K562 (cell line): ENCODE data around the gene SKOR1. TPM values are rescaled to one million over a fixed set of nuclear protein-coding genes. Genes with fewer than 3 reads are reported as not detected.

Experiments used
- ATAC-seq: fragments of 200-7000 bp; cut with Tn5 transposase; 3 replicates; pipeline ENCODE4 v1.9.1; 2020; ENCODE audit warnings: moderate library complexity
- BruUV-seq: library from RNA; stranded (reverse); fragments of 400-500 nt; replicated peaks from 2 replicates; lab custom pipeline; 2021; lab: Mats Ljungman, UMichigan
- CTCF ChIA-PET: fragments of 300-600 bp; formaldehyde crosslinking; extraction: SDS; loops from one replicate; lab custom pipeline; 2021; ENCODE audit warnings: low intra/inter-chr PET ratio; lab: Yijun Ruan, JAX
- POLR2A ChIA-PET: fragments of 300-600, 350-650 bp; sonication (Branson Sonifier 250); formaldehyde crosslinking; extraction: SDS; loops from one replicate; lab custom pipeline; 2021; ENCODE audit warnings: antibody characterized with exemption, inconsistent platforms; lab: Yijun Ruan, JAX
- DNase-seq, 4 experiments: peaks; one replicate each; pipeline versions ENCODE4 v3.0.0 to v3.0.0-alpha.2; 2011 to 2018; ENCODE audit warnings: low spot score in 3 of 4, mixed read lengths in 3 of 4; ENCODE audit errors: extremely low read depth in 1 of 4
- FAIRE-seq: peaks from 2 replicates; lab custom pipeline; 2011; peaks lifted over from hg19 to GRCh38; lab: Jason Lieb, UNC
- H2AFZ ChIP-seq: 2 replicates; pipeline ENCODE4 v1.6.0; 2011; ENCODE audit warnings: low read depth, low read length, control low read depth, inconsistent platforms
- H3K27ac ChIP-seq: fragments of 200-600 bp; 3 replicates; pipeline ENCODE4 v1.8.0; 2011; ENCODE audit warnings: low read depth, mild to moderate bottlenecking, control low read depth, inconsistent platforms, low read length, moderate library complexity, mixed read lengths; ENCODE audit errors: extremely low read depth
- H3K27me3 ChIP-seq, 2 experiments: fragments of 300-600 bp in 1 of 2; 2 replicates in 1 of 2; 3 replicates in 1 of 2; pipeline versions ENCODE4 v1.6.0 to v1.8.0; 2011; ENCODE audit warnings: inconsistent platforms in 2 of 2, low read length in 2 of 2, mild to moderate bottlenecking in 1 of 2, mixed read lengths in 1 of 2, moderate library complexity in 1 of 2; ENCODE audit not compliant: control insufficient read depth in 2 of 2, insufficient read depth in 2 of 2
- H3K36me3 ChIP-seq: fragments of 300-600 bp; 3 replicates; pipeline ENCODE4 v1.8.0; 2011; ENCODE audit warnings: mild to moderate bottlenecking, low read length, inconsistent platforms; ENCODE audit not compliant: control insufficient read depth, insufficient read depth
- H3K4me1 ChIP-seq, 2 experiments: fragments of 200-600 bp in 1 of 2; replicated peaks in 1 of 2; 2 replicates in 1 of 2; 3 replicates in 1 of 2; pipeline versions ENCODE4 v1.5.1 to v1.8.0; 2011; ENCODE audit warnings: inconsistent platforms in 2 of 2, low read length in 2 of 2, mild to moderate bottlenecking in 1 of 2, mixed read lengths in 1 of 2, moderate library complexity in 1 of 2; ENCODE audit not compliant: control insufficient read depth in 2 of 2, insufficient read depth in 2 of 2
- H3K4me2 ChIP-seq: 2 replicates; pipeline ENCODE4 v1.6.1; 2011; ENCODE audit warnings: low read length, control low read depth, inconsistent platforms, mixed read lengths; ENCODE audit not compliant: insufficient read depth
- H3K4me3 ChIP-seq: fragments of 200-600 bp; sonication (generic), shearing (Covaris generic); 2 replicates; pipeline ENCODE4 v1.5.1; 2016; ENCODE audit warnings: control low read depth, inconsistent platforms
- H3K79me2 ChIP-seq: fragments of 200-600 bp; 3 replicates; pipeline ENCODE4 v1.8.0; 2011; ENCODE audit warnings: low read length, inconsistent platforms; ENCODE audit not compliant: control insufficient read depth, insufficient read depth
- H3K9ac ChIP-seq, 2 experiments: 2 replicates each; pipeline versions ENCODE4 v1.6.0 to v1.6.1; 2011; ENCODE audit warnings: low read depth in 2 of 2, low read length in 2 of 2, control low read depth in 1 of 2, inconsistent platforms in 1 of 2, mild to moderate bottlenecking in 1 of 2, mixed read lengths in 1 of 2; ENCODE audit not compliant: insufficient read depth in 1 of 2
- H3K9me1 ChIP-seq: one replicate; pipeline ENCODE4 v1.6.0; 2011; ENCODE audit warnings: inconsistent platforms, mild to moderate bottlenecking, low read length, moderate library complexity; ENCODE audit not compliant: control insufficient read depth, insufficient read depth
- H3K9me3 ChIP-seq: replicated peaks from 2 replicates; pipeline ENCODE4 v1.5.1; 2011; ENCODE audit warnings: low read depth, low read length, inconsistent platforms; ENCODE audit not compliant: control insufficient read depth, insufficient read depth
- H4K20me1 ChIP-seq: replicated peaks from 2 replicates; pipeline ENCODE4 v1.6.1; 2011; ENCODE audit warnings: low read length, inconsistent platforms, mixed read lengths; ENCODE audit not compliant: control insufficient read depth, insufficient read depth
- COPS2 ChIP-seq: fragments of 450-650 bp; conservative IDR thresholded peaks from 2 replicates; pipeline ENCODE4 v1.6.1; 2016; ENCODE audit warnings: mild to moderate bottlenecking, moderate library complexity
- MEF2D ChIP-seq: conservative IDR thresholded peaks from 2 replicates; pipeline ENCODE4 v1.6.1; 2016; ENCODE audit warnings: low read depth, missing genetic modification characterization, missing compliant biosample characterization
- RAD51 ChIP-seq: fragments of 450-650 bp; IDR thresholded peaks from 2 replicates; pipeline ENCODE4 v1.7.1; 2016; ENCODE audit warnings: low read depth, mild to moderate bottlenecking, borderline replicate concordance
- SP2 ChIP-seq: IDR thresholded peaks from 2 replicates; pipeline ENCODE4 v1.6.1; 2011; ENCODE audit warnings: mild to moderate bottlenecking, low read depth, low read length, moderate library complexity; ENCODE audit not compliant: poor library complexity, severe bottlenecking; ENCODE audit errors: extremely low read depth
- TCF3 ChIP-seq: sonication (generic); formaldehyde crosslinking; IDR thresholded peaks from 2 replicates; pipeline ENCODE4 v1.4.0; 2020; ENCODE audit warnings: mild to moderate bottlenecking, missing genetic modification reagents
- THRB ChIP-seq: fragments of 450-650 bp; formaldehyde crosslinking; conservative IDR thresholded peaks from 2 replicates; pipeline ENCODE4 v1.4.0; 2022; ENCODE audit warnings: mild to moderate bottlenecking, missing genetic modification characterization
- ZNF165 ChIP-seq: fragments of 250-450 bp; sonication (Bioruptor Pico); IDR thresholded peaks from 2 replicates; pipeline ENCODE4 v1.4.0; 2020; ENCODE audit warnings: borderline replicate concordance
- ZNF408 ChIP-seq: fragments of 250-450 bp; sonication (Bioruptor Pico); IDR thresholded peaks from 2 replicates; pipeline ENCODE4 v1.4.0; 2020; ENCODE audit warnings: low read depth, mild to moderate bottlenecking, moderate library complexity
- ZNF444 ChIP-seq: fragments of 250-450 bp; sonication (Bioruptor Pico); IDR thresholded peaks from 2 replicates; pipeline ENCODE4 v1.4.0; 2020; ENCODE audit warnings: mild to moderate bottlenecking, moderate library complexity
- WGBS: fragments of 100-300 bp; shearing (Covaris generic); methylation state at CpG from one replicate; pipeline ENCODE4 v1.1.6; 2016; ENCODE audit warnings: low coverage, mixed read lengths; ENCODE audit not compliant: insufficient coverage; ENCODE audit errors: missing lambda C conversion rate; 5-methylcytosine and 5-hydroxymethylcytosine counted together
- in situ Hi-C: fragments of 300-500 bp; cut with MboI; formaldehyde crosslinking; loops from 4 replicates; pipeline ENCODE4 v1.15.0; 2018; ENCODE audit warnings: inconsistent platforms, mixed read lengths
- intact Hi-C: fragments of 100-400 bp; cut with micrococcal nuclease; formaldehyde crosslinking; loops from 2 replicates; pipeline ENCODE4 v1.14.2; 2022
- polyA plus RNA-seq, 8 experiments: library from polyadenylated mRNA; depleted of rRNA in 4 of 8; stranded (reverse) in 5 of 8; unstranded in 3 of 8; fragments of >200 nt; fragmentation: Nextera tagmentation in 2 of 8; fragmentation: Illumina TruSeq in 1 of 8; extraction: Ambion mirVana in 2 of 8; extraction: Trizol in 1 of 8; gene quantifications; 2 replicates each; pipeline versions ENCODE4 v1.2.1 to v1.2.3, GENCODE V29; 2011 to 2014; ENCODE audit warnings: inconsistent platforms in 1 of 8, missing spikeins in 1 of 8
- total RNA-seq, 7 experiments: library from RNA; depleted of rRNA in 6 of 7; stranded (reverse); fragments of >200 nt in 6 of 7; fragmentation: Illumina TruSeq in 2 of 7; extraction: Trizol in 2 of 7; gene quantifications; 2 replicates each; pipeline versions ENCODE4 v1.2.1 to v1.2.3, GENCODE V29; 2011 to 2021; ENCODE audit warnings: low replicate concordance in 1 of 7

SKOR1 gene
- total and polyA plus RNA-seq, 9 of the 15 experiments (the other 6 are each of a cell fraction or from before 2014, with no cell fraction given) = 0.04 to 0.41 (median 0.09) TPM; not detected in 3

- Histone ChIP-seq H3K36me3 (no peaks in the 10 kb centered on the region), H4K20me1 (peaks cover 11% of the 10 kb centered on the region; the same call in 1 of the 2 replicates), H3K4me2 (no peak overlapping the region), H3K79me2 (no peaks in the 10 kb centered on the region), H3K9ac (no peak overlapping the region), H3K4me1 (peaks cover 7 to 25% of the 10 kb centered on the region in 2 experiments), H3K27me3 (peaks cover 0 to 3% of the 10 kb centered on the region in 2 experiments; a peak in 2 of 5 replicates), H3K27ac (no peak overlapping the region), H3K9me1 (peaks cover 11% of the 10 kb centered on the region), H3K4me3 (no peak overlapping the region), H2AFZ (no peak overlapping the region), H3K9me3 (no peaks in the 10 kb centered on the region)
- WGBS = 55% methylated on average over 5 of the region's 5 CpGs
- in situ Hi-C loops = no loop called here
- ChIA-PET CTCF (no interaction called here), POLR2A (interaction anchor here (1.7 kb wide), 1 partner anchor 25 kb away, joined by 7 read pairs; no protein-coding TSS in a partner anchor)
- FAIRE-seq (no peak), ATAC-seq (no peak), DNase-seq (no peak)
- intact Hi-C loops = no loop called here
- BruUV-seq = no TSS peak
- TF ChIP-seq TCF3 (CRISPR knock-in tag) = no peak
- TF ChIP-seq MEF2D (tag) = no peak
- no peak for TF ChIP-seq COPS2
- TF ChIP-seq SP2 = no peak
- TF ChIP-seq ZNF165 (CRISPR knock-in tag) = no peak
- no peak for TF ChIP-seq THRB
- TF ChIP-seq ZNF444 (CRISPR knock-in tag) = no peak
- TF ChIP-seq ZNF408 (CRISPR knock-in tag) = no peak
- TF ChIP-seq RAD51 = no peak
These were observed 18.2 kb upstream of the SKOR1 start for GRCh38 chr15:67807141-67807540.
